Hematopoietic multipotent progenitor cell treated with erythropoietin and hydrocortisone succinate and interleukin-3 and kit ligand, for 15 days (in vitro differentiated cells): Measurements from ENCODE around the gene PRKAG2.
"Not testable (repeated sequence)": the region's sequence is repeated elsewhere in the genome, so short reads cannot be mapped to it uniquely, and the experiment has no call there.

Experiments used
- DNase-seq: peaks from one replicate; pipeline ENCODE4 v3.0.0-alpha.2; 2015; ENCODE audit warnings: low spot score

The PRKAG2 gene

DNA sequence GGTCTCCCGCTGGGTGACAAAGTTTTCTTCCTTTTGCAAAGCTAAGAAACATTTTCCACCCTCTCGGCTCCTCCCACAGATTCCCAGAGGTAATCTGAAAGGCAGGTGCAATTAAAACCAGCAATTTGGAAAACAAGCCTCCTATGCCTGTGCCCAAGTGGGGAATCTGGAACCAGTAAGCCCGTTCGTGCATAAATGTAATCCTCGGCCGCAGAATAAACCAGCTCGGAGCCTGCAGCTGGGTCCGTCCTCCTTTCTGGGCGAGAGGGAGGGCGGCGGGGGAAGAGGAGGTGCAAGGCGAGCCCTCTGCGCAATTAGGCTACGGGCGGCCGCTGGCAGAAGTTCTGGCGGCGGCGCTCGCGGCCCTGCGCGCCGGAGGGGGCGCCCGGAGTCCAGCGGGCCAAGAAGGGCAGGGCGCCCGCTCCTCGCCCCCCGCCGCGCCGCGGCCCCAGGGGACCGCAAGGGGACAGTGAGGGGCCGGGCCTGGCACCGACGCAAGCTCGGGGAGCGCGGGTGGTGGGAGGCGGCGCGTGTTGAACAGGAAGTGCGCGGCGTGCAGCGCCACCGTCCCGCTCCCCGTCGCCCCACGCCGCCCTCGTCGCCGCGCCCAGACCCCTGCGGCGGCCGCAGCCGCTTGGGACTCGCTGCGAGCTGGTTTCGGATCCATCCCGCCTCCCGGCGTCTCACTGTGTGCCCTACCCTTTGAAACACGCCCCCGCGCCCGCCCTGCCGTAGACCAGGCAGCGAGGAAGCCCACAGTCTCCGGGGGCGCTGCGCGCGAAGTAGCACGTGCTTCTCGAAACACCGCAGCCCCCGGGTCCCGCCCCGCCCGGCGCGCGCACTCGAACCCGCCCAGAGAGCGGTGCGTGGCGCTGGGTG lies at the start of gene PRKAG2:
Gene PRKAG2, minus strand, starts transcription at position 217 of the 879 bp plus-strand sequence. CDS start 495 bp downstream, outside the sequence.
- no peak for DNase-seq

- DNase-seq = no peak
These were observed 49.4 kb upstream of the PRKAG2 start for GRCh38 chr7:151926336-151926712.

- no peak for DNase-seq
These were observed 48.8 kb upstream of the PRKAG2 start for GRCh38 chr7:151925446-151926335.

- no peak for DNase-seq
These were observed 47.6 kb upstream of the PRKAG2 start for GRCh38 chr7:151924508-151924907.

DNA sequence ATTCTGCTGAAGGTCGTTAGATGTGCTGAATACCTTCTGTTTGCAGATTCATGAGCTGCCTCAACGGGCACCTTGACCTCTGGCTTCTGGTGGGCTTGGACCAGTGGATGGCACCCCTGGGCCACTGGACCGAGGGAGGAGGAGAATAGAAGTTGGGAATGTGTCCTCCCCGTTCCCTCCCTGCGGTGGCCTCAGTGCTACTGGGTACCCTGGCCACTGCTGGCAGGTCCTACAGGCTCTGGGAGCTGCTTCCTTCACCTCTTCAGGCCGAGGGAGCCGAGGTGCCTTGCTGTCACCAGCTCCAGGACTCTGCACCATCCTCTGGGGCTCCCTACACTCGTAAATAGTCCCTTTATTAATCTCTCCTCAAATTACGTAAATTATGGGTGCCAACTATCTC lies 47.1 kb upstream of the PRKAG2 start:
- no peak for DNase-seq

DNA sequence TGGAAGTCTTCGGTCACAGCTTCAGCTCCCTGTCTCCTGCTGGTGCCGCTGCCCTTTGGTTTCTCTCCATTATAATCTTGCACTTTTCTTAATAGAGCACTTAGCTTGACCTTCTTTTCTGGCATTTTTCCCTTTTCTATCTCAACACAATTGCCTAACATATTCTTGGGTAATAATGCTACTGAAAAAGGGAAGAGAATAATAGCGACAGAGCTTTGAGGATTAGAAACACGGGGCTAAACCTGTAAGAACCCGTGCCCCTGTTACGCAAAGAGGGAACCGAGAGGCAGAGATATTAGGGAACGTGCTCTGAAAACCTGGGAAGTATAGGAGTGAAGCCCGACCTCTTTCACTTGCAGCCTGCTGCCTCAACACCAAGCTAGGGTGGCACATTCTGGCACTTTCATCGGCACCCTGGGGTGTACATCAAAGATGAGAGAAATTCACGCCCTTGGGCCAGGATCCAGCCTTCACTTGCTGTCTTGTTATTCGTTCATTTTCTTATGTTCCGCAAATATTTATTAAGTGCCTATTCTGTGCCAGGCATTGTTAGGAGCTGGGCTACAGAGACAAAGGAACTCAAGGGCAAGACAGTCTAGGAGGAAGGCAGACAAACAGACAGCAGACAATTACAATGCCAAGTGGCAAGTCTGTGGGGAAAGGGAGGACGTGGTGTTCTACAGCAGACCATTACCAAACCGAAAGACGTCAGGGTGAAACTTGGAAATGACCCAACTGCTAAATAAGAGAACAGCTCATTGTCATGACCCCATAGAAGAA lies 46.4 kb upstream of the PRKAG2 start:
- no peak for DNase-seq

DNA sequence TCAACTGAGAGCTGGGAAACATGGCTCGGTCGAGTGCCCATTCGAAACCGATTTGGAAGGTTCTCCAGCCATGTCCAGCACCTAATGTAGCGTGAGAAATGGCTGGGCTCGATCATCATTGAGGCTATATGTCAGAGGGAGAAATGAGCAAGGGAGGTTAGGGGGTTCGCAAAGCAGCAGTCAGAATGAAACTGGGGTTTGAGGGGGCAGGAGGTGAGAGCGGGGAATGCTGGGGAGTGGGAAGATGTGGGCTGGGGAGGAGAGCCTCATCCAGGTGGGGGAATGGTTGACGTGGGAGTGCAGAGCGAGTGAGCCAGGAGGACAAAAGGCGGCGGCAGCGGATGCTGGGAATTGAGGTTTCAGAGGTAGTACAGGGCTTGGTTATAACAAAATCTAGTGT lies 44.5 kb upstream of the PRKAG2 start:
- no peak for DNase-seq

- DNase-seq = no peak
These were observed 43.6 kb upstream of the PRKAG2 start for GRCh38 chr7:151920488-151920887.

GRCh38 chr7:151919595-151919994 lies 42.7 kb upstream of the PRKAG2 start:
- no peak for DNase-seq

- no peak for DNase-seq
These were observed 41.6 kb upstream of the PRKAG2 start for GRCh38 chr7:151918510-151918843.

DNA sequence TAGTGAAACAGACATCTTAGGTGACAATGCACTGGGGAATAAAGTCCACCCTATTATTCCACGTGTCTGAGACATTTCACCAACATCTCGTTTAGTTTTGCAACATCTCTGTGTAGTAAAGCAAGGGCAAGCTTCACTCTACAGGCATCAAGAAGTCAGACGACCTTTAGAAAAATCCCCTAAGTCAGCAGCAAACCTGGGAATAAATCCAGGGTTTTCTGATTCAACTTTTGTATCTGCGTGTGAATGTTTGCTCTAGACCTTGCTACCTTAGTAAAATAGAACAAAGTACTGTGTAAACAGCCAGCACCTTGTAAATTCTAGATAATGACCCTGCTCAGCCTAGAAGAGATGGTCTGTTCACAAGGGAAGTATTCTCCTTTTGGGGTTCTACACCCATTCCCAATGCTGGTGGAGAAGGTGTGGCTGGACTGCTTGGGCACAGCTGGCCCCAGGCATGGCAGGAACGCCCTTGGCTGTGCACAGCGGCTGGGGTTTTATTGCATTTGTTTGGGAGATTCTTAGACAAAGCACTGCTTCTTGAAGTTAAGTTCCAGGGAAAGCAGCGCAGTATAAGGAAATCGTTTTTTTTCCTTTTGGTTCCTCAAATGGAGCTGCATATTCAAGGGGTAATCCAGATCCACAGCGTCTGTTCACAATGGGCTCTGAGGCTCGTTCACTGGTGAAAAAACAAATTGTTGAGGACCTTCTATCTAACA lies 41.0 kb upstream of the PRKAG2 start:
- no peak for DNase-seq

DNA sequence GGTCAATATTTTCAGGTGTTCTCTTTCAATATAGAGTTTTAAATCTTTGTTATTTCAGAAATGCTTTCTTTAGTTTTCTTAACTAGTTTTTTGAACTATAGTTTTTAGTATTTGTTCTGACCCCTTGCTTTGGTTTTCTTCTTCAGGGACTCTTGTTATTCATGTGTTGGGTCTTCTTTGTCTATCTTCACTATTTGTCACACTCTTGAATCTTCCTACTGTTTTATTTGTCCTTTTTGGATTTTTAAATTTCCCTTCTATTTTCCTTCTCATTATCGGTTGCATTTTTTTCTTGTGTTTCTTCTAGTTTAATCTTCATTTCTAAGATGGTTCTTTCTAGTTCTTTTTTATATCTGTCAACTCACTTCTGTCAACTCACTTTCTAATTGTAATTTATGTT lies 37.1 kb upstream of the PRKAG2 start:
- DNase-seq = no peak

GRCh38 chr7:151910655-151911054 lies 33.7 kb upstream of the PRKAG2 start:
- DNase-seq = not testable (repeated sequence)

- DNase-seq = not testable (repeated sequence)
These were observed 30.2 kb upstream of the PRKAG2 start for GRCh38 chr7:151907115-151907514.

DNA sequence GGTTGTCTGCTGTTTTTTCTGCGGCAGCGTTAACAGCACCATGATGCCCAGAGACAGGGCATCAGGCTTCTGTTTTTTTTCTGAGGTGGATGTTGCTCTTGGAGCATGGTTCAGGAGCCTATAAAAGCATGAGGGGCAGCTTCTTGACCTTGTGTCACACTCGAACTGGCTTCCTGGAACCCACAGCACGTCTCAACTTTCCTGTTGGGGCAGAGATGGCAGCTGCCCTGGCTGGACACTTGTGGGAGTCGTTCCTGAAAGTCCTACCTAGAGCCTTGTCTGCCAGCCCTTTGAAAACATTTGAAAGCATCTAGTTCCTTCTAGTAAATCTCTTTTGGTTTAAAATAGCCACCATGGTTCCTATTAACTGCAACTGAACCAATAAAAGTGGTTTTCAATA lies 28.9 kb upstream of the PRKAG2 start:
- DNase-seq = no peak

- no peak for DNase-seq
These were observed 28.4 kb upstream of the PRKAG2 start for GRCh38 chr7:151905353-151905752.

DNA sequence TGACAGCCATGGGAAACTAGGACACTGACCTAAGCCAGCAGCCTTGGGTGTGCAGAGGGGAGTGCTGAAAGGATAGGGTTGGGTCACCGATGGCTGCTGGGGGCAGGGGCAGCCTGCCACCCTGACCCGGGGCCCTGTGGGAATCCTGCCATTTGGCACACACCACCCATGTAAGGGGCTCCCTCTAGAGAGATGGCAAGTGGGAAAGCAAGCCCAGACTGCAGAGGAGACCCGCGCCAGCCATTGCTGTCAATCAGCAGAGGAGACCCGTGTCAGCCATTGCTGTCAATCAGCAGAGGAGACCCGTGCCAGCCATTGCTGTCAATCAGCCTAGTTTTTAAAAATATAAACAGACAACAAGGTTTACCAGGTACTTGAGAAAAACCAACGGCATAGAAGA lies 27.4 kb upstream of the PRKAG2 start:
- no peak for DNase-seq

- DNase-seq = no peak
These were observed 26.5 kb upstream of the PRKAG2 start for GRCh38 chr7:151903249-151904032.

GRCh38 chr7:151902311-151902710 lies 25.4 kb upstream of the PRKAG2 start:
- DNase-seq = no peak

GRCh38 chr7:151901828-151902227 lies 24.9 kb upstream of the PRKAG2 start:
- DNase-seq = no peak
